HL-60 (cell line): ENCODE results near the gene DCTN5.

Source experiments
- CTCF ChIP-seq: IDR thresholded peaks from one replicate; pipeline ENCODE4 v1.5.1; 2011; ENCODE audit warnings: low read length, control low read depth, inconsistent platforms; ENCODE audit not compliant: insufficient read depth
- GABPA ChIP-seq: IDR thresholded peaks from 2 replicates; pipeline ENCODE4 v1.6.1; 2012; ENCODE audit warnings: low read depth
- POLR2AphosphoS5 ChIP-seq: IDR thresholded peaks from 2 replicates; pipeline ENCODE4 v1.6.1; 2012; ENCODE audit warnings: low read depth
- SPI1 ChIP-seq: IDR thresholded peaks from 2 replicates; pipeline ENCODE4 v1.6.1; 2012; ENCODE audit warnings: low read depth, mild to moderate bottlenecking, borderline replicate concordance

- TF ChIP-seq CTCF (no peak), GABPA (0 out of 2 replicates have a peak, but pooled peaks have one; percentile 7), SPI1 (no peak), POLR2AphosphoS5 (peak; percentile 76)
Measured at GRCh38 chr16:23678430-23679273, 37.4 kb downstream of the DCTN5 start, which contains the start of gene PLK1.
